LHCN-M2 (cell line): ENCODE results near the gene CHRFAM7A. TPM values are rescaled to one million over a fixed set of nuclear protein-coding genes. Genes with fewer than 3 reads are reported as not detected.
"Not testable (repeated sequence)": the region's sequence is repeated elsewhere in the genome, so short reads cannot be mapped to it uniquely, and the experiment has no call there.

Source experiments
- DNase-seq: peaks from one replicate; pipeline ENCODE4 v3.0.0-alpha.2; 2012; ENCODE audit warnings: low read depth
- total RNA-seq: library from RNA; depleted of rRNA; stranded (reverse); fragments of >200 nt; gene quantifications from 2 replicates; pipeline ENCODE4 v1.2.3, GENCODE V29; 2014; rRNA removed

CHRFAM7A gene
- total RNA-seq, 1 experiment from 2014 or later = 4.6 TPM

- not testable (repeated sequence) for DNase-seq
Measured at GRCh38 chr15:30321063-30321462, 72.3 kb downstream of the CHRFAM7A start.

- DNase-seq = not testable (repeated sequence)
Measured at GRCh38 chr15:30315704-30316103, 77.6 kb downstream of the CHRFAM7A start.

GRCh38 chr15:30310575-30310974 is 82.8 kb downstream of the CHRFAM7A start:
- DNase-seq = not testable (repeated sequence)

Other genes with a start within 250 kb of the CHRFAM7A start
- gene GOLGA8R, start 20.7 kb upstream of the CHRFAM7A start, total RNA-seq = 1.3 and 2.0 TPM in 2 replicates
- 0.77 and 1.2 TPM in 2 replicates for gene GOLGA8Q, start 158.5 kb upstream of the CHRFAM7A start, total RNA-seq
- 0.40 and 0.77 TPM in 2 replicates for gene GOLGA8H, start 210.5 kb upstream of the CHRFAM7A start, total RNA-seq